GM12865 (cell line): ENCODE data around the gene TOR3A.

Source experiments
- DNase-seq: peaks from one replicate; pipeline ENCODE4 v3.0.0; 2010; ENCODE audit warnings: low read depth
- H3K4me3 ChIP-seq: 2 replicates; pipeline ENCODE4 v1.5.1; 2011; ENCODE audit warnings: mild to moderate bottlenecking, low read depth, low read length, control low read depth
- TF ChIP-seq, protein P1 (sequence below): IDR thresholded peaks from 2 replicates; pipeline ENCODE4 v1.5.1; 2011; ENCODE audit warnings: low read length, control low read depth, low read depth, inconsistent platforms; ENCODE audit not compliant: insufficient read depth; ENCODE audit errors: missing control alignments

Gene TOR3A

GRCh38 chr1:179107706-179108629 is 26.1 kb downstream of the TOR3A start:
- no peak overlapping the region for H3K4me3 ChIP-seq
- DNase-seq: no peak
- TF ChIP-seq, protein P1, sequence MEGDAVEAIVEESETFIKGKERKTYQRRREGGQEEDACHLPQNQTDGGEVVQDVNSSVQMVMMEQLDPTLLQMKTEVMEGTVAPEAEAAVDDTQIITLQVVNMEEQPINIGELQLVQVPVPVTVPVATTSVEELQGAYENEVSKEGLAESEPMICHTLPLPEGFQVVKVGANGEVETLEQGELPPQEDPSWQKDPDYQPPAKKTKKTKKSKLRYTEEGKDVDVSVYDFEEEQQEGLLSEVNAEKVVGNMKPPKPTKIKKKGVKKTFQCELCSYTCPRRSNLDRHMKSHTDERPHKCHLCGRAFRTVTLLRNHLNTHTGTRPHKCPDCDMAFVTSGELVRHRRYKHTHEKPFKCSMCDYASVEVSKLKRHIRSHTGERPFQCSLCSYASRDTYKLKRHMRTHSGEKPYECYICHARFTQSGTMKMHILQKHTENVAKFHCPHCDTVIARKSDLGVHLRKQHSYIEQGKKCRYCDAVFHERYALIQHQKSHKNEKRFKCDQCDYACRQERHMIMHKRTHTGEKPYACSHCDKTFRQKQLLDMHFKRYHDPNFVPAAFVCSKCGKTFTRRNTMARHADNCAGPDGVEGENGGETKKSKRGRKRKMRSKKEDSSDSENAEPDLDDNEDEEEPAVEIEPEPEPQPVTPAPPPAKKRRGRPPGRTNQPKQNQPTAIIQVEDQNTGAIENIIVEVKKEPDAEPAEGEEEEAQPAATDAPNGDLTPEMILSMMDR: no peak

- DNase-seq: no peak
- TF ChIP-seq, protein P1: no peak
- H3K4me3 ChIP-seq: no peak overlapping the region
Observed at GRCh38 chr1:179108644-179109043, 26.8 kb downstream of the TOR3A start.

DNA sequence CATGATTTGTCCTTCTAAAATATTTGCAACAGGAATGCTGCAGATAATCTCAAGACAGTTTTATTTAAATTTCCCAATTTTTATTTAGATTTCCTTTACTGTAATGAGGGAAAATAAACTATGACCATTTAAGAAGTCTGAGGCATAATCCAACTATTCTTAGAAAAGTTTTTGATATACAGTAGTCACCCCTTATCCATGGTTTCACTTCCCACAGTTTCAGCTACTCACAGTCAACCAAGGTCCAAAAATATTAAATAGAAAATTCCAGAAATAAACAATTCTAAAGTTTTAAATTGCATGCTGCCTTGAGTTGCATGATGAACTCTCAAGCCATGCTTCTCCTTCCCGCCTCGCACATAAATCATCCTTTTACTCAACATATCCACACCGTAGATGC is 33.3 kb downstream of the TOR3A start:
- H3K4me3 ChIP-seq: no peak overlapping the region
- TF ChIP-seq, protein P1: no peak
- no peak for DNase-seq

DNA sequence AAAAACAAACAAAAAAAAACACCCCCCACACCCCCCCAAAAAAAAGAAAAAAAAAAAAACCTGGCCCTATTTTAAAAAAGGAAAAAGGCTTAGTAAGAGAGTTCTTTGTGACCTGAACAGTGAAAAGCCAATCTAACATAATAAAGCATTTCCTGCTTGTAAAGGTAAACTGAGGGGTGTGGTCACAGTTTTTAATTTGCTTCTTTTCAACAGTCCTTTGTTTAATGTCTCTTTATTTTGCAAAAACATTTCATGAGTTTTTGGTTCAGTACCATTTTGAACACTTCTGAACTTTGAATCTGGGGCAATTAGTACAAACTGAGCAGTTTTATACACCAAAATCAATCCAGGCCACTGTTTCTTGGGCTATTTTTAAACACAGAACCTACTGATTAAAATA is 37.6 kb downstream of the TOR3A start:
- H3K4me3 ChIP-seq: no peak overlapping the region
- TF ChIP-seq, protein P1: no peak
- no peak for DNase-seq

DNA sequence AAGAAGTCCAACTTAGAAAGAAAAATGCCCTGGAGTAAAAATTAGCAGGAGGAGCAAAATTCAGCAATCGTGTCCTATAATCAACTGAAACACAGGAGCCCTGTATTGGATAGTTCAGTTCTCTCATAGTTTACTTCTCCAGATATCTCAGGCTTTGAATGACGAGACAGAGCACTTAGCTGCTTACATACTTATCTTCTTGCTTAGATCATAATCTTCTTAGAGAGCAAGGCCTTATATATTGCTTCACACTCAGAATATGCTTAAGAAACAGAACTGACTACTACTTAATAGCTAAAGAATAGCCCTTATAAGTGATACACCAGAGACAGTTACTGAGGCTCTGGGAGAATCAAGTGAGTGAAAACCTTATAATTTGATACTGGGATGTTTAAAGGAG is 38.9 kb downstream of the TOR3A start:
- no peak for DNase-seq
- TF ChIP-seq, protein P1: no peak
- no peak overlapping the region for H3K4me3 ChIP-seq

DNA sequence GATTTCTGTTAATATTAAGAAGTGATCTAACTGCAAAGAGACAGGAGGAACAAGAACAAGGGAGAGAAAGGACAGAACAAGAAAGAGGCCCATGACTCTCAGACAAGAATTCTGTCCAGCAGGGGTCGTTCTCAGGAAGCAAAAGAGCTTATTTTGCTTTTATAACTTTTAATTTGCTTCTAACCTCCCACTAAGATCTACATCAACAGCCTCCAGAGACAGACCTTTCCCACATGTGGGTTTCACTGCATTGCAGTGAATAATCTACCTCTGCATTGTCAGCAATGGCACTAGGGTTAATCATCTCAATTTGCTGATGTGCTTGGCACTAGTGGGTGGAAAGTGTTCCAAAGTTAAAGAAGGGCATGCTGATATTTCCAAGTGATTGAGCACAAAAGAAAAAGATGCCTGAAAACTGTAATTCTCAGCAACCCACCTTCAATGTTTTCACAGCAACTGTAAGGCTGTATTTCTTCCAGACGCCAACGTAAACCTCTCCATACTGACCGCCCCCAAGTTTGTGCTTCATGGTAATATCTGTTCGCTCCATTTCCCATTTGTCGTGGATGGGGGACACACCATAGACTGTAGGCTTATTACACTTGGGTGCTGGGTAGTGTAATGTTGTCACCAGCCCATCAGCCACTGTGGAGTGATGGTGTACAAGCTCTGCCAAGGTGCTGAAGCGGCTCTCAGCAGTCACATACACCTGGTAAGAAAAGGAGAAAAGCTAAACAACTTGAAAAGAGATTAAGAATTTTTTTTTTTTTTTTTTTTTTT is 39.5 kb downstream of the TOR3A start:
- DNase-seq: peak; percentile 54
- TF ChIP-seq, protein P1: peak; percentile 51

DNA sequence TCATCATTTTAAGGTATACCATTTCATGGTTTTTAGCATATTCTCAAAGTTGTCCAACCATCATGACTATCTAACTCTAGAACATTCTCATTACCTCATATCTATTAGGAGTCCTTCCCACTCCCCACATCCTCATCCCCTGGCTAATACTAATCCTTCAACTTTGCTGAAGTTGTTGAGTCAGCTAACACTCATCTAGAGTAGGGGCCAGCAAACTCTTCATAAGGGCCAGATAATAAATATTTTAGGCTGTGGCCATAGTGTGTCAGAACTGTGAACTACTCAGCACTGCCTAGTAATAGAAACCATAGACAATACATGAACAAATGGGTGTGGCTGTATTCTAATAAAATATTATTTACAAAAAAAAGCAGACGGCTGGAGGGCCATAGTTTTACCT is 43.0 kb downstream of the TOR3A start:
- H3K4me3 ChIP-seq: no peak overlapping the region
- TF ChIP-seq, protein P1: no peak
- no peak for DNase-seq

More for the DNA sequence above, 39.5 kb downstream of the TOR3A start:
- H3K4me3 ChIP-seq: no peak overlapping the region
